A673 (cell line): ENCODE data around the gene SH3BP5L.

Experiments
- EZH2 ChIP-seq: fragments of 200-600 bp; sonication (generic); IDR thresholded peaks from 2 replicates; pipeline ENCODE4 v1.6.1; 2017; ENCODE audit warnings: borderline replicate concordance, low read depth, mild to moderate bottlenecking, mixed read lengths, antibody characterized with exemption, low read length; ENCODE audit not compliant: poor library complexity, severe bottlenecking
- TF ChIP-seq, protein P1 (sequence below): fragments of 300-800, 200-600 bp; sonication (generic); conservative IDR thresholded peaks from 2 replicates; pipeline ENCODE4 v1.5.1; 2017; ENCODE audit warnings: low read depth, mild to moderate bottlenecking, antibody characterized with exemption, low read length, moderate library complexity, mixed read lengths

- TF ChIP-seq, protein P1, sequence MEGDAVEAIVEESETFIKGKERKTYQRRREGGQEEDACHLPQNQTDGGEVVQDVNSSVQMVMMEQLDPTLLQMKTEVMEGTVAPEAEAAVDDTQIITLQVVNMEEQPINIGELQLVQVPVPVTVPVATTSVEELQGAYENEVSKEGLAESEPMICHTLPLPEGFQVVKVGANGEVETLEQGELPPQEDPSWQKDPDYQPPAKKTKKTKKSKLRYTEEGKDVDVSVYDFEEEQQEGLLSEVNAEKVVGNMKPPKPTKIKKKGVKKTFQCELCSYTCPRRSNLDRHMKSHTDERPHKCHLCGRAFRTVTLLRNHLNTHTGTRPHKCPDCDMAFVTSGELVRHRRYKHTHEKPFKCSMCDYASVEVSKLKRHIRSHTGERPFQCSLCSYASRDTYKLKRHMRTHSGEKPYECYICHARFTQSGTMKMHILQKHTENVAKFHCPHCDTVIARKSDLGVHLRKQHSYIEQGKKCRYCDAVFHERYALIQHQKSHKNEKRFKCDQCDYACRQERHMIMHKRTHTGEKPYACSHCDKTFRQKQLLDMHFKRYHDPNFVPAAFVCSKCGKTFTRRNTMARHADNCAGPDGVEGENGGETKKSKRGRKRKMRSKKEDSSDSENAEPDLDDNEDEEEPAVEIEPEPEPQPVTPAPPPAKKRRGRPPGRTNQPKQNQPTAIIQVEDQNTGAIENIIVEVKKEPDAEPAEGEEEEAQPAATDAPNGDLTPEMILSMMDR, result no peak
- TF ChIP-seq EZH2, result no peak
Observed at GRCh38 chr1:248810000-248810726, 15.6 kb downstream of the SH3BP5L start.
